ENCODE results near the gene MARVELD1. TPM values are rescaled to one million over a fixed set of nuclear protein-coding genes. Genes with fewer than 3 reads are reported as not detected.

MARVELD1 gene
- total and polyA plus RNA-seq, 8 donors: 5.7 to 21.0 (median 10.9) TPM

- Histone ChIP-seq H3K36me3 (peaks cover 0 to 4% (median 0%) of the 10 kb centered on the region in 4 donors), H3K4me1 (peaks cover 41 to 91% (median 65%) of the 10 kb centered on the region in 4 donors), H3K4me3 (peak overlapping the region; percentile 57 to 78 (median 68)), H3K27ac (peak overlapping the region; percentile 60 to 97 (median 93)), H3K27me3 (no peaks in the 10 kb centered on the region), H3K9me3 (no peaks in the 10 kb centered on the region)
- no peak for TF ChIP-seq POLR2AphosphoS5 (IDR thresholded peaks at IDR 0.05)
- no peak for TF ChIP-seq POLR2A (IDR thresholded peaks at IDR 0.05)
- TF ChIP-seq EP300 (IDR thresholded peaks at IDR 0.05): no peak
- TF ChIP-seq CTCF (IDR thresholded peaks at IDR 0.05): no peak
- DNase-seq: no peak
- intact Hi-C loops (cut with DNase I; ENCODE audit: low total_unique reads): no loop called here
- WGBS, 5 donors: 43 to 66% (median 49%) methylated on average over 5 of the region's 5 CpGs
Observed at GRCh38 chr10:97684866-97685394, 28.6 kb upstream of the MARVELD1 start.

GRCh38 chr10:97685395-97685958 is 28.1 kb upstream of the MARVELD1 start:
- H3K4me1 ChIP-seq: peaks cover 41 to 85% (median 62%) of the 10 kb centered on the region in 4 donors
- WGBS, 5 donors: 17 to 50% (median 28%) methylated on average over 2 of the region's 2 CpGs
- intact Hi-C loops (cut with DNase I; ENCODE audit: low total_unique reads): no loop called here
- no peaks in the 10 kb centered on the region for H3K9me3 ChIP-seq
- no peaks in the 10 kb centered on the region for H3K36me3 ChIP-seq
- TF ChIP-seq EP300 (IDR thresholded peaks at IDR 0.05) (no peak), CTCF (IDR thresholded peaks at IDR 0.05) (peak in 4 of 7 experiments; percentile 30 to 54 (median 40)), POLR2A (IDR thresholded peaks at IDR 0.05) (no peak), POLR2AphosphoS5 (IDR thresholded peaks at IDR 0.05) (peak in 1 of 3 donors; percentile 36)
- H3K27ac ChIP-seq: peak overlapping the region; percentile 60 to 97 (median 93)
- peak; percentile 55 to 67 for DNase-seq
- H3K27me3 ChIP-seq: no peaks in the 10 kb centered on the region
- peak overlapping the region; percentile 57 to 78 (median 68) for H3K4me3 ChIP-seq

- Histone ChIP-seq H3K27ac (peak overlapping the region; percentile 89 to 97 (median 93)), H3K4me3 (peak overlapping the region; percentile 57 to 78 (median 68)), H3K36me3 (no peaks in the 10 kb centered on the region), H3K4me1 (peaks cover 41 to 76% (median 62%) of the 10 kb centered on the region in 4 donors), H3K27me3 (no peaks in the 10 kb centered on the region), H3K9me3 (no peaks in the 10 kb centered on the region)
- DNase-seq: no peak
- WGBS, 5 donors: 8 to 25% (median 10%) methylated on average over 3 to 14 of the region's 14 CpGs
- TF ChIP-seq POLR2AphosphoS5 (IDR thresholded peaks at IDR 0.05) (peak in 1 of 3 donors; percentile 5), EP300 (IDR thresholded peaks at IDR 0.05) (no peak)
- intact Hi-C loops (cut with DNase I; ENCODE audit: low total_unique reads): no loop called here
Observed at GRCh38 chr10:97686301-97686961, 27.1 kb upstream of the MARVELD1 start.

GRCh38 chr10:97686962-97687784 is 26.4 kb upstream of the MARVELD1 start, which contains the start of gene AVPI1:
TSS of gene AVPI1 (minus strand) at chr10:97687241. CDS start at chr10:97679905, 7,336 bp downstream.
- no peak for TF ChIP-seq CTCF (IDR thresholded peaks at IDR 0.05)
- peak; percentile 93 for TF ChIP-seq EP300 (IDR thresholded peaks at IDR 0.05)
- TF ChIP-seq POLR2AphosphoS5 (IDR thresholded peaks at IDR 0.05): peak; percentile 90 to 98 (median 98)
- TF ChIP-seq POLR2A (IDR thresholded peaks at IDR 0.05): peak in 2 of 4 donors; percentile 96 to 97
- Histone ChIP-seq H3K4me3 (peak within 1 kb of the TSS; percentile 57 to 78 (median 68)), H3K27me3 (no peaks in the 10 kb centered on the region), H3K4me1 (peaks cover 37 to 71% (median 59%) of the 10 kb centered on the region in 4 donors), H3K27ac (peak within 1 kb of the TSS; percentile 89 to 97 (median 93)), H3K9me3 (no peaks in the 10 kb centered on the region), H3K36me3 (no peaks in the 10 kb centered on the region)
- intact Hi-C loops (cut with DNase I; ENCODE audit: low total_unique reads): no loop called here
- WGBS, 5 donors: 0% methylated on average over 58 to 78 of the region's 78 CpGs
- DNase-seq: peak; percentile 98 to 99

Measured in stomach (tissue), 9 donors.